GOT3 (cell line): Measurements from ENCODE around the gene TRMO.
A peak's percentile ranks its signal among the peaks of the same experiment; 100 is the strongest.
"Not testable (repeated sequence)": the region's sequence is repeated elsewhere in the genome, so short reads cannot be mapped to it uniquely, and the experiment has no call there.

Experiments used
- DNase-seq: peaks from one replicate; lab custom pipeline; 2025; ENCODE audit warnings: mixed read lengths; lab: John Stamatoyannopoulos, UW

Gene TRMO, protein sequence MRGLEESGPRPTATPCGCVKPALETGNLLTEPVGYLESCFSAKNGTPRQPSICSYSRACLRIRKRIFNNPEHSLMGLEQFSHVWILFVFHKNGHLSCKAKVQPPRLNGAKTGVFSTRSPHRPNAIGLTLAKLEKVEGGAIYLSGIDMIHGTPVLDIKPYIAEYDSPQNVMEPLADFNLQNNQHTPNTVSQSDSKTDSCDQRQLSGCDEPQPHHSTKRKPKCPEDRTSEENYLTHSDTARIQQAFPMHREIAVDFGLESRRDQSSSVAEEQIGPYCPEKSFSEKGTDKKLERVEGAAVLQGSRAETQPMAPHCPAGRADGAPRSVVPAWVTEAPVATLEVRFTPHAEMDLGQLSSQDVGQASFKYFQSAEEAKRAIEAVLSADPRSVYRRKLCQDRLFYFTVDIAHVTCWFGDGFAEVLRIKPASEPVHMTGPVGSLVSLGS

DNA sequence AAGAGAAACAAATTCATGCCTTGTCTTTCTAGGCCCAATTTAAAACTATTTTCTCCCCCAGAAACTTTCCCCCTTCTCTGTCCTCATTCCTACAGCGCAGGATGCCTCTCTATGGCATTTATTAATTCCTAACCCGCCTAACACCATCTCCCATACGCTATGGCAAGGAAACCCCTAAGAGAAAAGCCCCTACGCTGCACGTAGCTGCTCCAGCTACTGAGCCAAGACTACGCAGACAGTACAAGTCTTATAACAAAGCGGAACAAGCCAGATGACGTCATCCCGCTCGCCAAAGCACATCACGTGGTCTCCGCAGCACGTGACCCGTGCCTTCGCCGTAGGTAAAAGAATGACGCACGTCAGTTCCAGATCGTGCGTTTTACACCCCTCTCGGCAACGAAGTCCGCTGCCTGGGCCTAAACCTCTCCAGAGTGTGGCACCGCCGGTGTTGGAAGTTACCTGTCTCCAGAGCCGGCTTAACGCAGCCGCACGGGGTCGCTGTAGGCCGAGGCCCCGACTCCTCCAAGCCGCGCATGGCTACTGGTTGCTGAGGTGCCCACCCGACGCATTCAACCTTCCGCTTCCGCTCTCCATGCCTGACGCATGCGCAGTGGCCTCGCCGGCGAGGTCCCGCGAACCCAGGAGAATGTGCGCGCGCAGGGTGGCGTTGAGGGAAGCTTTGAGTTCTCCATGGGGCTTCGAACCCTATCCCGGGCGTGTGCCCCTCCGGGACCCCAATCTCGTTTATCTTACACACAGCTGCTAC lies at the start of gene TRMO:
Gene TRMO, minus strand, starts transcription at position 542 of the 766 bp plus-strand sequence. Its CDS starts 7 bp downstream, at position 535.
- DNase-seq, result peak; percentile 86

DNA sequence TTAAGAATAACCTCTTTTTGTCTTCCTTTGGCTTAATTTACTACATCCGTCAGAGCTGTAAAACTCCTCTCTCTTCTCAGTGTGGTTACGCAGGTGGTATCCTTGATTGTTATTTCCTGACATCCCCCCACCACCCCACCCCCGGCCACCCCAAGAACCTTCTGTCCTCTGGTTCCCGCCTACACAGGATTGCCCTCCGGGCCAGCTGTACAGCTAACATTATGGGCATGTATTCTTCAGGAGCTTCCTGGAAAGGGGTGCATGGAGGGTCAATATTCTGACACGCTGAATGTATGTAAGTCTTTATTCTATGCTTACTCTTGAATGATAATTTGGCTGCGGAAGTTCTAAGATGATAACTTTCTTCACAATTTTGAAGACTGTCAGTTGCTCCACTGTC lies 47.9 kb upstream of the TRMO start:
- no peak for DNase-seq

DNA sequence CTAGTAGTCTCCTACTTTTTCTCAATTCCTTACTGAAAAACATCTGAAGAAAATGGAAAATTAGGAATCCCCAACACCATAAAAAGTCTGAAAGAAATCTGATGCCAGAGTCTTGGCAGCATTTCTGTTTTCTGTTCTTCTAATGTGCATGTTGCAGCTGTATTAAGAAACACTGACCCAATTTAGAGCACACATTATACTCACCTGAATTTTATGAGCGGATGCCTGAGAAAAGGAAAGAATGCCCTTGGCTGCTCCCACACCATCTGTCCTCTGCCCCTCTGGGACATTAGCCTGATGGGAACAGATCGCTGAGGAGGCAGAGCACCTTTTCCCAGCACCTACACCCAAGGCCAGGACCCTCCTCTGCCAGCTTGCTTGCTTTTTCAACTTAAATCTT lies 46.7 kb upstream of the TRMO start:
- DNase-seq, result no peak

DNA sequence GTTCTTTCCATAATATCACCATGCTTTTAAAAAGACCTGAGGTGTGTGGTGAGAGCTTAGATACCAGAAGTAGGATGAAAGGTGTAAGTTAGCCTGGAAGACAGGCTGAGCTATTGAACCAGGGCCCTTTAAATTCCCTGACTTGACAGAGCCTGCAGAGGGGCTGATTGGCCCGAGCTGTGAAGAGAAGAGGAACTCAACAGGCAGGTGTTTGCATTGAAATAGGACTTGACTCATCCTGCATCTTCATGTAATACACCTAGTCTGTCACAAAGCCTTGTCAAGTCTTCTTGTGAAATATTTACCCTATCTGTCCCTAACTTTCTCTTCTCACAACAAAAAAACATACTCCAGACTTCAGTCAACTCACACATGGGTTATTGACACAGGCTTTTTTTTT lies 44.2 kb upstream of the TRMO start:
- DNase-seq, result no peak

DNA sequence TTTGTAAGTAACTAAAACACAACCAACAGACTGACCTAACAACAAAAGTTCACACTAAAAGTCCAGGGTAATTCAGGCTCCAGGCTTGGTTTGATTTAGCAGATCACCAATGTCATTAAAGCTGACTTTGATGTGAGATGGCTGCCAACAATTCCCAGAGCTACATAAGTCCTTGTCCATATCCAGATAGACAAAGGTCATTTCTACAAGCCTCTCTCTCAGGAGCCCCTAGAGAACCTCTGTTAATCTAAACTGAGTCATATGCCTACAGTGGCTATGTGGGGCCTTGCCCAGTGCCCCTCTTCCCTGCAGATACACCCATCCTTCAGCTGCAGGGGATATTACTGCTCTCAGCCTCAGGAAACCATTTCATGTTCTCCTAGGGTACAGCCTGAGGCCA lies 42.6 kb upstream of the TRMO start:
- no peak for DNase-seq

DNA sequence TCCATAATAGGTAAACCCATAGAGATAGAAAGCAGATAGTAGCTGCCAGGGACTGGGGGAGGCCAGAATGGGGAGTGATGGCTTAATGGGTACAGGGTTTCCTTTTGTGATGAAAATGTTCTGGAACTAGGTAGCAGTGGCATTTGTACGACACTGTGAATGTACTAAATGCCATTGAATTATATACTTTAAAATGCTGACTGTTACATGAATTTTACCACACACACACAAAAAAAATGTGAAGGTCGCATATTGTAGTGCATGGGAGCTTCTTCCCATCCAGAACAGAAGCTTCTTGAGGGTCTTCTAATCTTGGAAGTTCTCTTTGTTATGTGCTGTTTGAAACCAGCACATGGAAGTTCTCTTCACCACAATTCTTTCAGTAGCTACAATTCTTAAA lies 40.9 kb upstream of the TRMO start:
- DNase-seq, result no peak

DNA sequence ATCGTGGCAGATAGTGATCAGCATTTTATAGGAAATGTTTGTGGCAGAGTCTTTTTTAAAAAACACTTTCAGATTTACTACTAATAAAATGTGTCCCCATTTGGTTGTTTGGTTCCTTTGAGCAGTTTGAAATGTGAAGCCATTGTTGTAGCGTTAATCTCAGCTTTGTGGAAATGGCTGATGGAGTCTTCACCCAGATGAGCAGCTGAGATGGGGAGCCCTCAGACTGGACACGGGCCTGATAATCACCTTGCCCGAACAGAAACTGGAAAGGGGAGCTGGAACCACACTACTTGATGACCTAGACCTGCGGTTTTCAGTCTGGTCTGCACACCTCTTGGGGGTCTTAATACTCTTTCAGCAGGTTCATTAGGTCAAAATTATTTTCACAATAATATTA lies 40.3 kb upstream of the TRMO start:
- DNase-seq, result no peak

DNA sequence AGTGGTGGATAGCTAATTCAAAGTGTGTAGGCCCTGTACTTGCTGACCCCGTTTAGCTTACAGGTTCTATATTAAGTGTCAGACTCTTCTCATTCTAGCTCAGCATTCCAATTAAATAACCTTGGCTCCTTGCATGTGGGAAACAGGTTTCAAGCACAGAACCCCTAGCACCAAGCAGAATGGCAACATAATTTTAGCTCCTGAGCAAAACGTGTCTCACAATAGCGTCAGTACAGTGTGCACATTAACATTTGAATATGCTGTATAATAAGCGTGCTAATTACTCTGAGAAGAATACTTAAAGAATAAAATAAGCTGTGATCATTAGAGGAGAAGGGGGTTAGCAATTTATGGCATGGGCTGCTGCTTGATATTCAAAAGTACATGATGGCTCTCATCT lies 39.8 kb upstream of the TRMO start:
- no peak for DNase-seq

DNA sequence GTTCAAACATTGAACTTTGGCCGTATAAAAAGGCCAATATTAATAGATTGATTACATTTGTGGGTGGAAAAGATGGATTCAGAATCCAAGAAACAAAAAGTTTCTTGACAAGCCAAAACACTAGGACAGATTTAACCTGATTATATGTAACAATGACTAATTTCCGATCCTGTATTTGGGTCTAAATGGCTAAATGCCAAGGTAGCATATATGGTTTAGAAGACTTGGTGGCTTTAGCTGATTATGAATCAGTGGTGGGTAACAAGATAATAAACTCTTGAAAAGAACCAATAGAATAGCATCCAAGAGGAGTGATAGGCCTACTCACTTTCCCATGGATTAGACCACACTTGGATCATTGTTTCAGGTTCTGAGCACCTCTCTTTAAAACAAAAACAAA lies 39.1 kb upstream of the TRMO start:
- DNase-seq, result no peak

DNA sequence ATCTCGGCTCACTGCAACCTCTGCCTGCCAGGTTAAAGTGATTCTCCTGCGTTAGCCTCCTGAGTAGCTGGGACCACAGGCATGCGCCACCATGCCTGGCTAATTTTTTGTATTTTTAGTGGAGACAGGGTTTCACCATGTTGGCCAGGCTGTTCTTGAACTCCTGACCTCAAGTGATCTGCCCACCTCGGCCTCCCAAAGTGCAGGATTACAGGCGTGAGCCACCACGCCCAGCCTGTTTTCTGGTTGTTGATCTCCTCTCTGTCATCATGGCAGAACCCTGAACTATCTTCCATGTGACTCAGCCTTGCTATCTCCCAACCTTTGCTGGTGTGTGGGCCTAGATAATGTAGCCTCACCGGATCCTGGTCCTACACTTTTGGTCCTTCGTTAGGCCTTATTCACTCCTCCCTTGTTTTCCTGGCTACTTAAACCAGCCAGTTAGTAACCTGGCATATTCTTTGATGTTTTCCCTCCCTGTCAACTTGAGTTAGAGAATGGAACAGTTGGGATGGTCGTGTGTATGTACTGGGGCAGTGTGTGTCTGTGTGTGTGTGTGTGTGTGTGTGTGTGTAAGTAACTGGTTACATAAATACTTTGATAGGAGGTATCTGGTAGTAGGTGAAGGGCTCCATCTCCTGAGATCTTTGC lies 38.5 kb upstream of the TRMO start:
- not testable (repeated sequence) for DNase-seq

DNA sequence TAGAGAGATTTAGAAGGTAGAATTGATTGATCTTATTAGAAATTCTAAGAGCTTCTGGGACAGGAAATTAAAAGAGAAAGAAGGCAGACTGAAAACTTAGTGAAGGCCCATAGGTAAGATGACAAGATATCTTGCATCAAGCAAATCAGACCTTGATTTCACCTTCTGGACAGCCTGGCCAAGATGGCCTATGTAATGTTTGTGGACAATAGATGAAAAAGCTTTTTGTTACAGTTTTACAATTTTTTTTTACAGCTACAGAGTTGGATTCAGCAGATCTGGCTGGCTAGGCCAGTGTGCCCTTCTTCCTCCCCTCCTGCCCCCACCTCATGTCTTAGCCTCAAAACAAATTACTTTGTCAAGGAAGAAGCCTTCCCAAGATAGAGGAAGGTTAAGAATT lies 37.3 kb upstream of the TRMO start:
- DNase-seq, result no peak

DNA sequence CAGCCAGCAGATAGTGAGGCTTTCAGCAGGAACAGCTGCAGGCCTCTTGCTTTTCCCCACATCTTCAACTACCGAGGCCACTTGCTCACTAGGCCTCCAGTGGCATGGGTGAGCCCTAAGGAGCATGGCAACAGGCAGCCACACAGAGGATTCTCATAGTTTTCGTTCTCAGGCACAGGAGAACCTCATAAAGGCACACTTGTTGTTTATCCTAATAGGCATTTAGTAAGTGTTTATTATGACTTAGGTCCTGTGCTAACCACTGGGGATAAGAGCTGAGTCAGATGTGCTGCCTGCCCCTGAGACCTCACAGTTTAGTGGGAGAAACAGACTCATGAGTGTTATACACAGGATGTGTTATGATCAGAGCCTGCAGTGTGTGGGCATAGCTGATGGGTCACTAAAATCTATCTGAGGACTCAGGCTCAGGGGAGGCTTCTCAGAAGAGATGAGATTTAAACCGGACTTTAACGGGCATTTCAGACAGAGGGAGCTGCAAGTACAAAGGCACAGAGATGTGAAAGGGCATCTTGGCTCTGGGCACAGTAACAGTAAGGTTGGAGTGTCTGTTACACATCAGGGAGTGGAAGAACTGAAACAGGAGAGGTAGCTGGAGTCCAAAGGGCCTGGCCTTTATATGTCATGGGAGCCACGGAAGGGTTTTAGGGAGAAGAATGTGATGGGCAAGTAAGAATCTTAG lies 36.7 kb upstream of the TRMO start:
- peak; percentile 3 for DNase-seq

DNA sequence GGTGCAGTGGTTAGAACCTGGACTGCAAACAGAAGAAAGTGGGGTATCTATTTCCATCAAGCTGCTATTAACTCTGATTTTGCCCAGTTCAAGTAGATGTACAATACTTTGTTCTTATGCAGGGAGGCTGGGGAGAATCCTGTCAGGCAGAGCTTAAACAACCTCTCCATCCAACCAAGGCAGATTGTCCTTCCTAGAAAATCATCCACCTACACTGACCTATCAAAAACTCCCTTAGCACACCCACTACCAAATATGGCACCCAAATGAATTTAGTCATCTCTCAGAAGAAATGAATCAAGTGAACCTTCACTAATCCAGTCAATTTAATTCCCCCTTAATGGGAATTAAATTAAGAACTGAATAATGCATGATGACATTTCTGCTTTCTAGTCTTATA lies 34.0 kb upstream of the TRMO start:
- no peak for DNase-seq

DNA sequence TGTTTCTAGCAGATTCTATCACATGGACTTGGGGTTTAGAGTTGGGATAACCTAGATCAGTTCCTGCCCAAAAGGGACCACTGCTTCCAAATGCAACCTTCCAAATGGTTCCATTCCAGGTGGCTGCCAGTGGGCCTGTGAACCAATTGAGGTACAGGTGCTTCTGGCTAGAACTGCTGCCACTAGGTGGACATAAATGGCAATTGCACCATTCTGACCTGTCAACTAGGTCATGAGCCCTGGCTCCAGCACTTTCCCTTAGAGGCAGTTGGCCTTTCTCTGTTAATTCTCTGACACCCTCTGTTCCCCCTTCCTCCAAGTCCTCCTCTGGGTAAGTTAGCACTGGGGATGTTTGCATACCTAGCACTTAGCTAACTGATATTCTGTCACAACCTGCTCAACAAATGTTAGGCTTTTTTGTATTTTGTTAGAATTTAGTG lies 32.3 kb upstream of the TRMO start:
- no peak for DNase-seq

DNA sequence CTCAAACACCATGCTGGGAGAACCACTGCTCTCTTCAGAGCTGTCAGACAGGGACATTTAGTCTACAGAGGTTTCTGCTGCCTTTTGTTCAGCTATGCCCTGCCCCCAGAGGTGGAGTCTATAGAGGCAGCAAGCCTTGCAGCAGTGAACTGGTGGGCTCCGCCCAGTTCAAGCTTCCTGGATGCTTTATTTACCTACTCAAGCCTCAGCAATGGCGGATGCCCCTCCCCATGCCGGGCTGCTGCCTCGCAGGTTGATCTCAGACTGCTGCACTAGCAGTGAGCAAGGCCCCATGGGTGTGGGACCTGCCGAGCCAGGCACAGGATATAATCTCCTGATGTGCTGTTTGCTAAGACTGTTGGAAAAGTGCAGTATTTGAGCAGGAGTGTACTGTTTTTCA lies 28.6 kb upstream of the TRMO start:
- not testable (repeated sequence) for DNase-seq

DNA sequence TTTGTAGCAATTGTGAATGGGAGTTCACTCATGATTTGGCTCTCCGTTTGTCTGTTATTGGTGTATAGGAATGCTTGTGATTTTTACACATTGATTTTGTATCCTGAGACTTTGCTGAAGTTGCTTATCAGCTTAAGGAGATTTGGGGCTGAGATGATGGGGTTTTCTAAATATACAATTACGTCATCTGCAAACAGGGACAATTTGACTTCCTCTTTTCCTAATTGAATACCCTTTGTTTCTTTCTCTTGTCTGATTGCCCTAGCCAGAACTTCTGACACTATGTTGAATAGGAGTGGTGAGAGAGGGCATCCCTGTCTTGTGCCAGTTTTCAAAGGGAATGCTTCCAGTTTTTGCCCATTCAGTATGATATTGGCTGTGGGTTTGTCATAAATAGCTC lies 24.8 kb upstream of the TRMO start:
- DNase-seq, result not testable (repeated sequence)

DNA sequence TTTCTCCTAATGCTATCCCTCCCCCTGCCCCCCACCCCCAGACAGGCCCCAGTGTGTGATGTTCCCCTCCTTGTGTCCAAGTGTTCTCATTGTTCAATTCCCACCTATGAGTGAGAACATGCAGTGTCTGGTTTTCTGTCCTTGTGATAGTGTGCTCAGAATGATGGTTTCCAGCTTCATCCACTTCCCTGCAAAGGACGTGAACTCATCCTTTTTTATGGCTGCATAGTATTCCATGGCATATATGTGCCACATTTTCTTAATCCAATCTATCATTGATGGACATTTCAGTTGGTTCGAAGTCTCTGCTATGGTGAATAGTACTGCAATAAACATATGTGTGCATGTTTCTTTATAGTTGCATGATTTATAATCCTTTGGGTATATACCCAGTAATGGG lies 23.2 kb upstream of the TRMO start:
- DNase-seq, result not testable (repeated sequence)

DNA sequence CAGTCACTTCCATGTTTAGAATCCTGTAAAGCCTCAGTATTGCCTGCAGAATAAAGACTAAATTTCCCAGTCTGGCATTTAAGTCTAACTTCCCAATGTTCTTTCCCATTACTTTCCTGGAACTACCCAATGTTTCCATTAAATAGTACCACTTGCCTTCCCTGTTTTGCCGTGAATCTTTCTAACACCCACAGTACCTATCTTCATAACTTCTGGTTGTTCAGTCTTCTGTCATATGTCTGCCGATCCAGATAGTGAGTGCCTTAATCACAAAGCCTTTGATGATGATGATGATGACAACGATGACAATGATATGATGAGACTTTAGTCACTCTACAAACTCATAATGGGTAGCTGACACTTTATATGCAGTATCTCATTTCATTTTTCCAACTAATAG lies 22.3 kb upstream of the TRMO start:
- DNase-seq, result no peak

DNA sequence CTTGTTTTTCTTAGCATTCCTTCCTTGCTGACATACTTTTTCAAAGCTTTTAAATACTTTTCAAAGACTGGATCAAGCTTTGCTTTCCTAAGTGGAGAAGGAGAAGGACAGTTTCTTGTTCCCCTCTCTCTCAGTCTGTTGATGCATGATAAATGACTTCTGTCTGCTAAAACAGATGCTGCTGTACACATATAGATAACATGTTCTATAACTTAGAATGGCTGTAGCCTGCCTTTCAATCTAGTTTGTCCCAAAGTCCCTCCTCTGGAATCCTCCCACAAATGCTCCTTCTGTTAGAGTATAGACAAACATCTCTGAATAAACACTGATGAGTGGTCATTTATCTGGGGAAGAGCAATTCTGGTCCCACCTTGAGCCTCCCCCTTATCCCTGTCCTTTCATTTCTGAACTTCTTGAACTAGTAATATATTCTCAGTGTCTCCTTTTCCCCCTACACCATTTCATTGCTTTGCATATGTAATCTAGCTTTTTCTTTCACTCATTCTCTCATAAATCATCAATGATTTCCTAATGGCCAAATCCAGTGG lies 21.1 kb upstream of the TRMO start:
- DNase-seq, result no peak

DNA sequence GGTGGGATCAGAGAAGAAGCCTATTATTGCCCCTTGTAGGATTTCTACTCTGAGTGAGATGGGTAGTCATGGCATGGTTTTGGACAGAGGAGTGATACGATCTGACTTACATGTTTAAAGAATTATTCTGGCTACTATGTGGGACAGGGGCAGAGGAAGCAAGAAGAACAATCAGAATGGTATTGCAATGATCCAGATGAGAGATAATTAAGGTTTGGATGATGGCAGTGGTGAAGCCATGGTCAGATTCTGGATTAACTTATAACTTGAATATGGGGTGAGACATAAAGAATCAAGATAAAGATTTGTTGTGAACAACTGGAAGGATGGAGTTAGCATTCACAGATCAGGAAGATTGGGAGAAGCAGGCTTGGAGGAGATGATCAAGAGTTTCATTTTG lies 19.0 kb upstream of the TRMO start:
- no peak for DNase-seq

DNA sequence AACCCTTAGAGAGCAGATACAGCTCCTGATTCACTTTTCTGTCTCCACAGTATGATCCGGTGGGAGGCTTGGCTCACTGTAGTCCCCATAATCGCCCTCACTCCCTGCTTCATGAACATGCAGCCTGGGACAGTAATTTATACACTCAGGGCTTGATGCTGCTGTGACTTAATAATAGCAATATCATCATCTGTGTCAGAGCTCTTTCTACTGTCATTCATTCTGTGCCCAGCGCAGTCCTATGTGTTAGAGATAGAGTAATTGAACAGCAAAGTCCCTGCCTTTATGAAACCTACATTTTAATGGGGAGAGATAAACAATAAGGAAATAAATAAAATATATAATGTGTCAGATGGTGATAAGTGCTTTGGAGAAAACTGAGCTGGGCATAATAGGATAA lies 18.4 kb upstream of the TRMO start:
- no peak for DNase-seq

DNA sequence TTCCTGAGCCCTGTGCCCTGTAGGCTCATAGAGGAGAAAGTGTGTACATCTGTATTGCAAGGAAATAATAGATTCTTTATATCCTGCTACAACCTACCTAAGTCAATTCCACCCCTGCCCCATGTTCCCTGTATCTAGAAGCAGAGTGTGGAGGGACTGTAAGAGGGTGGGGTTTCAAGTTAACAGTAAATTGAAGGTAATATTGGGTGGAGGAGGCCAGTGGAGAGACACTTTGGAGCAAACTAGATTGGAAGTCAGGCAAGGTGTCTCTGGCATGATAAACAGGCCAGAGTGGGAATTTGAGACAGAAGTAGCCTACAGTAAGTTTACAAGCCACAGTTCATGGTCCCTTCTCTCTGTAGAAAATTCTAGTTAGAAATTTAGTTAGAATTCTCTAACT lies 17.9 kb upstream of the TRMO start:
- DNase-seq, result no peak
